ENCODE data around the gene MYO1D.
"Not testable (repeated sequence)": the region's sequence is repeated elsewhere in the genome, so short reads cannot be mapped to it uniquely, and the experiment has no call there.

DNA sequence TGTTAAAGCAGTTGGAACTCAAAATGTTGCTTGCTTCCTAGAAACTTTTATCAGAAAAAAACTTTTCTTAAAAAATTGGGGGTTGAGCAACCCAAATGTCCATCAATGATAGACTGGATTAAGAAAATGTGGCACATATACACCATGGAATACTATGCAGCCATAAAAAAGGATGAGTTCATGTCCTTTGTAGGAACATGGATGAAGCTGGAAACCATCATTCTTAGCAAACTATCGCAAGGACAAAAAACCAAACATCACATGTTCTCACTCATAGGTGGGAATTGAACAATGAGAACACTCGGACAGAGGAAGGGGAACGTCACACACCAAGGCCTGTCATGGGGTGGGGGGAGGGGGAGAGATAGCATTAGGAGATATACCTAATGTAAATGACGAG lies 137.8 kb downstream of the MYO1D start:
- TF ChIP-seq, protein P1, sequence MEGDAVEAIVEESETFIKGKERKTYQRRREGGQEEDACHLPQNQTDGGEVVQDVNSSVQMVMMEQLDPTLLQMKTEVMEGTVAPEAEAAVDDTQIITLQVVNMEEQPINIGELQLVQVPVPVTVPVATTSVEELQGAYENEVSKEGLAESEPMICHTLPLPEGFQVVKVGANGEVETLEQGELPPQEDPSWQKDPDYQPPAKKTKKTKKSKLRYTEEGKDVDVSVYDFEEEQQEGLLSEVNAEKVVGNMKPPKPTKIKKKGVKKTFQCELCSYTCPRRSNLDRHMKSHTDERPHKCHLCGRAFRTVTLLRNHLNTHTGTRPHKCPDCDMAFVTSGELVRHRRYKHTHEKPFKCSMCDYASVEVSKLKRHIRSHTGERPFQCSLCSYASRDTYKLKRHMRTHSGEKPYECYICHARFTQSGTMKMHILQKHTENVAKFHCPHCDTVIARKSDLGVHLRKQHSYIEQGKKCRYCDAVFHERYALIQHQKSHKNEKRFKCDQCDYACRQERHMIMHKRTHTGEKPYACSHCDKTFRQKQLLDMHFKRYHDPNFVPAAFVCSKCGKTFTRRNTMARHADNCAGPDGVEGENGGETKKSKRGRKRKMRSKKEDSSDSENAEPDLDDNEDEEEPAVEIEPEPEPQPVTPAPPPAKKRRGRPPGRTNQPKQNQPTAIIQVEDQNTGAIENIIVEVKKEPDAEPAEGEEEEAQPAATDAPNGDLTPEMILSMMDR (IDR thresholded peaks at IDR 0.05; ENCODE audit: extremely low read depth in 1 of 2, insufficient read depth in 1 of 2, low read depth in 1 of 2, low read length in 2 of 2) = not testable (repeated sequence)
- not testable (repeated sequence) for TF ChIP-seq MYC (IDR thresholded peaks at IDR 0.05; ENCODE audit: low read depth, low read length); MAX (IDR thresholded peaks at IDR 0.05; ENCODE audit: insufficient read depth, insufficient read length); EZH2 (IDR thresholded peaks at IDR 0.05; ENCODE audit: borderline replicate concordance, low read depth, low read length, severe bottlenecking); POLR2A (IDR thresholded peaks at IDR 0.05; ENCODE audit: low read depth, low read length)
